Renal cortical epithelial cell (primary cell): Measurements from ENCODE around the gene HSPB1. TPM values are rescaled to one million over a fixed set of nuclear protein-coding genes. Genes with fewer than 3 reads are reported as not detected.
"Not testable (repeated sequence)": the region's sequence is repeated elsewhere in the genome, so short reads cannot be mapped to it uniquely, and the experiment has no call there.

ENCODE experiments used
- DNase-seq: peaks from one replicate; pipeline ENCODE4 v3.0.0-alpha.2; 2011; ENCODE audit warnings: low read depth
- total RNA-seq: library from RNA; depleted of rRNA; stranded (reverse); fragments of >200 nt; gene quantifications from 2 replicates; pipeline ENCODE4 v1.2.3, GENCODE V29; 2014

The HSPB1 gene
- total RNA-seq, 1 donor from 2014 or later = 104 TPM

DNA sequence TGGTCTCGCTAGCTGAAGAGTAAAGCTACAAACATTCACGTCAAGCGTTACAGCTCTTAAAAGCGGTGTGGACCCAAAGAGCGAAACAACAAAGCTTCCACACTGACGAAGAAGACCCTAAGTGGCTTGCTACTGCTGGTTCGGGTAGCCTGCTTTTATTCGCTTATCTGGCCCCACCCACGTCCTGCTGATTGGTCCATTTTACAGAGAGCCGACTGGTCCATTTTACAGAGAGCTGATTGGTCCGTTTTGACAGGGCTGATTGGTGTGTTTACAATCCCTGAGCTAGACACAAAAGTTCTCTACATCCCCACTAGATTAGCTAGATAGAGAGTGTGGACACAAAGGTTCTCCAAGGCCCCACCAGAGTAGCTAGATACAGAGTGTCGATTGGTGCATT, 6.4 kb downstream of the HSPB1 start:
- not testable (repeated sequence) for DNase-seq

GRCh38 chr7:76309341-76310101, 7.0 kb downstream of the HSPB1 start:
- not testable (repeated sequence) for DNase-seq

DNA sequence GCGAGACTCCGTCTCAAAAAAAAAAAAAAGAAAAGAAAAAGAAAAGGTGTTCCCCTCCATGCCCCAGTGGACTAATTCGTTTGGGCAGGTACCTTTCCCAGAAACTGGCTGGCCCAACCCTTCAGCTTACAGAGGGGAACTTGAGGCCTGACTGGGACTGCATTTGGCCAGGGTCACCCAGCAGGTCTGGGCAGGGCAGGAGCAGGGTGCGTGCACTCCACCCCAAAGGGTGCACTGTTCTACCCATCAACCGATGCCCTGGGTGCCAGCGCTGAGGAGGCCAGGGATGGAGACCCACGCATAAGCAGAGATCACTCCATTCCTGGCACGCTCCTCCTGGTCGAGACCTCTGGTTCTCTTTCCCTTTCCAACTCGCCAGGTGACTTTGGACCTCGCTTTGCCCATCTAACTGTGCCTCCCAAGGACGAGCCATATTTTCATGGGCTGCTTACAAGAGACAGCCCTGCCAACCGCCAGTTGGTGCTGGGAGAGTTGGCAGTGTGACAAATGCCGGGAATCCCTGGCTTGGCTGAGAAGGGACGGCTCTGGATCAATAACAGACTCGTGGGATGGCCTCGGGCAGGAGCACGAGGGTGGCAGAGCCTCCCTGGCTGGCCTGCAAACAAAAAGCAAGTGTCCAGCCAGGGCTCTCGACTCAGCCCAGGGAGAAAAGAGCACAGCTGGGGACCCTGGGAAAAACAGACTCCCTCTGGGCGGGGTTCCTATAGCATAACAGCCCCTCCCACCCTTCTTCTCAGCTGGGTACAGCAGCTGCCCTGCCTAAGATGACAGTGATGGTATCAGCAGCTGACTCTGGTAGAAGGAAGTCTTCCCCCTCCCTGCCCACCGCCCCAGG, 7.9 kb downstream of the HSPB1 start:
- no peak for DNase-seq

DNA sequence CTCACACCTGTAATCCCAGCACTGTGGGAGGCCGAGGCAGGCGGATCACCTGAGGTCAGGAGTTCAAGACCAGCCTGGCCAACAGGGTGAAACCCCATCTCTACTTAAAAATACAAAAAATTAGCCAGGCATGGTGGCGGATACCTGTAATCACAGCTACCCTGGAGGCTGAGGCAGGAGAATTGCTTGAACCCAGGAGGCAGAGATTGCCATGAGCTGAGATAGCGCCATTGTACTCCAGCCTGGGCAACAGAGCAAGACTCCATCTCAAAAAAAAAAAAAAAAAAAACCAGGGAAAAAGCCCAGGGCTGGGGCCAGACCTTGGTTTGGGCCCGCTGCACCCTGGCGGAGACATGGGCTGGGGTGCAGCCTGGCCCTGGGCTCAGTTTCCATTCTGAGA, 9.4 kb downstream of the HSPB1 start:
- DNase-seq = not testable (repeated sequence)

DNA sequence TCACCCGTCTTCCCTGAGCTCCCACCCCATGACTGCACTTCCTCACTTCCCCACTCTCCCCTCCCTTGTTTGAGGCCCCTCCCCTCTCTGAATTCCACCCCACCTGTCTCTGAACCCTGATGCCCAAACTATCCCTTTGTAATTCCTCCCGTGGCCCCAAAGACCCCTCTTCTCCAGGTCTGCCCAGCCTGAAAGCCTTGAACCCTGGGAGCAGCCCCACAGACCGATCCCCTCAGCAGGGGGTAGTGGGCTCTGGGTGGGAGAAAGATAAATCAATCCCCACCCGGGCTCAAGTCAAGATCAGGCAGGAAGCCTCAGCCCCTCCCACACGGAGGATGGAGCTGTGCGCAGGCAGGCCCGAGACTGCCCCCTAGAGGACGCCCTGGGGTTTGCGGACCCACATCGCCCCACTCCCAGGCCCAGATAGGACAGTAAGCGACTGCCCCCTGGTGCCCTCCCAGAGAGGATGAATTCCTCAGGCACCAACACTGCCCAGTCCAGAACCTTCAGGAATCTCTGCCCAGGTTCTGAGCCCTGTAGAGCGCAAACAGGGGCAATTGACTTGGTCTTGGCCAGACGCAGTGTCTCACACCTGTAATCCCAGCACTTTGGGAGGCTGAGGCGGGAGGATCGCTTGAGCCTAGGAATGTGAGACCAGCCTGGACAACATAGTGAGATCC, 11.7 kb downstream of the HSPB1 start:
- DNase-seq = peak; percentile 76

GRCh38 chr7:76314740-76315139, 12.3 kb downstream of the HSPB1 start:
- DNase-seq = not testable (repeated sequence)

DNA sequence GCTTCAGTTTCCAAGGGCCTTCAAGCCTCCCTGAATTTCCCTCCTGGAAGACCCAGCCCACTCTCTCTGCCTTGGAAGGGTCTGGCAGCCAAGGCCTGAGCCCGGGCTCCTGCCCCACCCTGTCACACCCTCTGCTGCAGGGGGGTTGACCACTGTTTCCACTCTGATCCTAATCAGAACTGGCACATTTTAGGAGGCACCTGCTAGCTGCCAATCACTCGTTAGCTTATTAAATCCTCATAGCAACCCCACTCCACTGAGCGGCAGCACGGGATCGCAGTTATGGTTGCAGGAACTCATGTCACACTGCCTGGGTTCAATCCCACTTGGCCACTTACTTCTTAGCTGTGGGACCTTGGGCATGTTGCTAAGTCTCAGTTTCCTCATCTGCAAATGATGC, 12.9 kb downstream of the HSPB1 start:
- DNase-seq = no peak

DNA sequence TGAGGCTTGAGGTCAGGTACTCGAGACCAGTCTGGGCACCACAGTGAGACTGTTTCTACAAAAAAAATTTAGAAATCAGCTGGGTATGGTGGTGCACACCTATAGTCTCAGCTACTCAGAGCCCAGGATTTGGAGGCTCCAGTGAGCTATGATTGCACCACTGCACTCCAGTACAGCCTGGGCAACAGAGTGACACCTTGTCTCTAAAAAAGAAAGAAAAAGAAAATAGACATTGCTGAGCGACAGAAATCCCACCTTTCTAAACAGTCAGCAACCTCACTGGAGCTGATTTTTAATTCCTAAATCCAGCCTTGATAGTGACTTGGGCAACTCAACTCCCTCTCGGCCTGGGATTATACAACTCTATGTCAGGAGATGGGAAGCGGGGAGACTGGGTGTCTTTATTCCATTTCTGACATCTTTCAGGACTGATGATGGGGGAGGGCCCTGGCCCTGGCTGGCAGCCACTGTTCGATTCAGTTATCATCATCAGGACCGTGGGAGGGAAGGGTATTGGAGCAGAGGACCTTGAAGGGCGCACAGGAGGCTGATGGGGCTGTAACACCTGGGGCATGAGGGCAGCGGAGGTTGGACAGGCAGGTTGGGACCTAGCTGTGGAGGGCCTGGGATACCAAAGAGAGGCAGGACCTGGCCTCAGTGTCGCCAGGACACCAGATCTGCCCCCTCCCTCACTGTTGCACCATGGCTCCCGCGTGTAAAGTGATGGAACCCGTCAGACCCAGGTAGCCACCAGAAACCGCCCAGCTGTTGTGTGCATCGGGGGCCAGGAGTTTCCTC, 14.7 kb downstream of the HSPB1 start:
- no peak for DNase-seq

DNA sequence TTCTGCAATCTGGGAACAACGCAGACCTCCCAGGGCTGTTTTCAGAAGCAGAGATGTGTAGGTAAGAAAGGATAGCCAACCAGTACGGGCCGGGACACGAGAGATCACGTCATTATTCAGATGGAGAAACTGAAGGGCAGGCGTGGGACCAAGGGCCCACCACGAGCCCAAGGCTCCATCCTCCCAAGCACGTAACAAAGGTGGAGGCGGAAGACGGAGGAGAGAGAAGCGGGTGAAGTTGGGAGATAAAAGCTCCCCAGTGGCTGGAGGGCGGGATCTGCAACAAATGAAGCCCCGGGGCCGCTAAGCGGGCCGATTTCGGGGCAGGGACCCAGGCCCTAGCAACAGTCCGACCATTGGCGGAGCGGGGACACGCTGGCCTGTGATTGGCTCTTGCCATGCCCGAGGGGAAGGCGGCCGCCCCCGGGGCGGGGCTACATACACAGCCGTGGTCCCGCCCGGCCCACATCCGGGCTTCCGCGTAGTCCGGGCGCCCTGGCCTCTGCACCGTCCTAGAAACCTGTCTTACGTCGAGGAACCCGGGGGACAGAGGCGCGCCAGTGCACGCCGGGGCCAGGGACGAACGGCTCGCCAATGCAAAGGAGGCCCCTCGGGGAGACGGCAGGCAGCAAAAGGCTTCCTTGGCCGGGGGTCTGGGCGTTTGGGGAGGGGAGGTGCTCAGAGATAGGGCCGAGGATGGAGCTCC, 15.5 kb downstream of the HSPB1 start:
- DNase-seq = peak; percentile 85

DNA sequence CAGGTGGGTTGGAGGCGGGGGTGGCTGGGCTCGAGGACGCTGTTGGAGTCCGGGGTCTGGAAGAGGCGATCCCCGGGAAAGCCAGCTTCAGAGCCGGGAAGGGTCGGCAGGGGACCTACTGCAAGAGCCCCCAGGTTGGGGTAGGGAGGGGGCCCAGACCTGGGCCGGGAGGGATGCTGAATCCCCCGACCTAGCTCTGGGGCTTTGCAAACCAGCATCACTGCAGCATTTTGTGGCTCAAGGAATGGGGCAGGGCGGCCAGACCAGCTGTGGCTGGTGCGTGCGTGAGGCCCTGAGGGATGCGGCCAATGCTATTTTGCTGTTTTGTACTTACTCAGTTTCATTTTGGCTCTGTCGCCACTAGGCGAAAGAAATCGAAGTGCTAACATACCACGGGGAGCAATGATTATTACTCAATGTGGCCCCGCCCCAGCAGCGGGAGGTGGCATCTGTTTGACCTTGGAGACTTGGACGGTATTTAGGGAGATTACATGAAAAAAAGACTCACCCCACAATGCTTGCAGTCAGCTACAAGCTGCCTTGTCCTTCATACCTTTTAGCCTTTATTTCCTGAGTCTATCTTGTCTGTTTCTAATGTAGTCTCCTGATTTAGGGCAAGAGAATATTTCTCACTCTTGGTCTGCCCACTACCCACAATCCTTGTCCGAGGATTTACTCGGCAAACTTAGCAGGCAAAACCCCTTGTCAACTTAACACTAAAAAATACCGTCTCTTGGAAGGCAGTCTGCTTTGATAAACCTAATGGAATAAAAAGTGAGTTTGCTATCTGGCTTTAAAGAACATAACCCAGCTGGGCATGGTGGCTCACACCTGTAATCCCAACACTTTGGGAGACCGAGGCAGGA, 16.2 kb downstream of the HSPB1 start:
- peak; percentile 78 for DNase-seq

DNA sequence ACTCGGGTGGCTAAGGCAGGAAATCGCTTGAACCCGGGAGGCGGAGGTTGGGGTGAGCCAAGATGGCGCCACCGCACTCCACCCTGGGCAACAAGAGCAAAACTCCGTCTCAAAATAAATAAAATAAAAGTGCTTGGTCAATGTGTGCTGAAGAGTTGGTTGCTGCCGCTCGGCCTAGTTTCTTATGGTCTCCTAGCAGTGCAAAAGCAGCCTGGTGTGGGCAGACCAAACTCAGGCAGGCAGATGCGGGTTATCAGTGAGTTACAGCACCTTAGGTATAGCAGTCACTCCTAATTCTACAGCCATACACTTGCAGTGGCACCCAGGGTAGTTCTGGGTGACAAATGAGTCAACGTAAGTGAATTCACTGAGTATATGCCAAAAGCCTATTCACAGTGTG, 22.6 kb downstream of the HSPB1 start:
- DNase-seq = no peak

GRCh38 chr7:76325811-76326210, 23.3 kb downstream of the HSPB1 start:
- DNase-seq = no peak

DNA sequence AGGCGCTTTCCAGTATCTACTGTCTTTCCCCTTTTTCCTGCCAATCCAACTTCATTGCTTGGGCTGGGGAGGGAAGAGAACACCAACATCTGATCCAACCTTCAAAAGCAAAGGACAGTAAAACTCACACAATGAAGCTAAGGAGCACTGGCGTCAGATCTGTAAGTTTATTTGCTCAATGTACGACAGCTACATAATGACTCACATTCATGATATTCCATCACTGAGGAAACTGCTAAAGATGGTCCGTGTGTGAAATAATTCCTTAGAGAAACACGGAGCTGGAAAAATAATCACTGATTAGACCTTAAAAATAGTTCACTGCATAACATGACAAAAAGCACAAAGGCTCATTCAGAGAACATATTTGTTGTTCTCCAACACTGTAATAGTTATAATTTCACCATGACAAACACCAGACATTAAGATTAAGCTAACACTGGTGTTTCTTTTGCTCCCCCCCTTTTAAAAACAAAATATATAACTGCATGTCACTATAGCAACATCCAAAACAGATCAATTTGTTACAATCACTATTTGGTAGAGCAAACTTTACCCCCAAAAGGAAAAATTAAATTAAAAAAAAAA, 24.3 kb downstream of the HSPB1 start:
- no peak for DNase-seq

- no peak for DNase-seq
These were observed 25.1 kb downstream of the HSPB1 start for GRCh38 chr7:76327610-76328009.

DNA sequence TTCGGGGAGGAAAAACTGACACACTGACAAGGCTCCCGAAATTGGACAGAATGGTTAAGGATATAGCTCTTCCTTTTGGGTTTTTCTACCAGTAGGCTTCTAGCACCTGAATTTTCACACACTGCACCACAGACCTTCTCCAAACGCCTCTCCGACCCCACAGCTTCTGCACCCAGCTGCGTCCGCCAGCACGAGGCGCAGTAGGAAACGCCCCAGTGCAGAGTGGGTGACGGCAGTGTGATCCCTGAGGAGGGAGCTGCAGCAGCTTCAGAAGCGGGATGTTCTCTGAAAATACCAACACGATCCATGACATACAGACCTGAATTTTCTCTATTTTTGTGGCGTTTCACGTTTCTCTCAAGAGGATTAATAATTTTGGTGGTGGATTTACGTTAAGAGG, 25.9 kb downstream of the HSPB1 start:
- DNase-seq = no peak

DNA sequence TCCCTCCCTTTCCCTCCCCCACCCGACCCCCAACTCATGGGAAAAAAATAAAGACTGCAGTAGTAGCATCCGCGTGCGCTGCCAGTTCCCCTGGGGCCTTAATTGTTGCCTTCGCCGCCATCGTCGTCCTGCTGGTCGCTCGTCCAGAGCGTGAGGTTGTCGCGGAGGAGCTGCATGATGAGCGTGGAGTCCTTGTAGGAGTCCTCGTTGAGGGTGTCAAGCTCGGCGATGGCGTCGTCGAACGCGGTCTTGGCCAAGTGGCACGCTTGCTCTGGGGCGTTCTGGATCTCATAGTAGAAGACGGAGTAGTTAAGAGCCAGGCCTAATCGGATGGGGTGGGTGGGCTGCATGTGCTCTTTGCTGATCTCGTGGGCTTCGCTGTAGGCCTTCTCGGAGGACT, 27.0 kb downstream of the HSPB1 start:
- DNase-seq = no peak

GRCh38 chr7:76330261-76330660, 27.8 kb downstream of the HSPB1 start:
- no peak for DNase-seq

- DNase-seq = no peak
These were observed 28.2 kb downstream of the HSPB1 start for GRCh38 chr7:76330673-76331072.

- DNase-seq = no peak
These were observed 29.6 kb downstream of the HSPB1 start for GRCh38 chr7:76332078-76332477.
